ENCODE data around the gene APAF1. TPM values are rescaled to one million over a fixed set of nuclear protein-coding genes. Genes with fewer than 3 reads are reported as not detected.
A peak's percentile ranks its signal among the peaks of the same experiment; 100 is the strongest.
"Not testable (repeated sequence)": the region's sequence is repeated elsewhere in the genome, so short reads cannot be mapped to it uniquely, and the experiment has no call there.

The APAF1 gene
- total RNA-seq, 1 experiment from 2014 or later: 25.4 TPM

DNA sequence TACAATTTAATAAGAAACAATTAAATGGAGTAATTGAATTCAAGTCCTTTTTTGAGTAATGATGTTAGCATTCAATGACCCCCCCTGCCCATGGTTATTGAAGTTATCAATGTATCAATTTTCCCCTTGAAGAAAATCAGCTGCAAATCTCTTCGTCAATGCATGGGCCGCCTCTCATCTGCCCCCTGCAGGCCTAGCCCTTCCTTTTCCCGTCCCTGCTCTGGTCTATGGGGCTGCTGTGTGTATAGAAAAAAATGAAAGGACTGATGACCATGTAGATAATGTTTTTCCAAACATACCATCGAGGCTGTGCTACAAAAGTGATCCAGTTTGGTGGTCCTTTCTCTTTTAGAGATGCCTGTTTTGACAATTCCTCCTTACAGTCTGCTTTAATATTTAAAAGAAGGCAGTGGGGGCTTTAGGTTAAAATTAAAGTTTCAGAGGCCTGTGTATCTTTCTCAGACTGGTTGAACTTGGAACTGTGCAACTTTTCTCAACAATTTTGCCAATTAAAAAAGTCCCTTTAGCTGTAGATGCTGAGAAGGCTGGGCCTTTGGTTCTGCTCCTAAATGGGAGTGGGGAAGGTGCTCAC lies 98.4 kb downstream of the APAF1 start:
- Histone ChIP-seq H3K4me3 (no peak overlapping the region), H3K4me1 (replicated peaks) (peaks cover 21% of the 10 kb centered on the region), H3K9me3 (replicated peaks) (no peaks in the 10 kb centered on the region), H3K27ac (no peak overlapping the region), H3K36me3 (no peaks in the 10 kb centered on the region), H3K27me3 (replicated peaks) (no peaks in the 10 kb centered on the region; the same call in none of the 2 replicates)
- DNase-seq (ENCODE audit: low read depth in 1 of 2, low spot score in 2 of 2): no peak

- no peaks in the 10 kb centered on the region for H3K36me3 ChIP-seq
- H3K4me3 ChIP-seq: no peak overlapping the region
- H3K27ac ChIP-seq: no peak overlapping the region
- no peak for DNase-seq (ENCODE audit: low read depth in 1 of 2, low spot score in 2 of 2)
- no peaks in the 10 kb centered on the region for H3K9me3 ChIP-seq (replicated peaks)
- peaks cover 21% of the 10 kb centered on the region for H3K4me1 ChIP-seq (replicated peaks)
- H3K27me3 ChIP-seq (replicated peaks): no peaks in the 10 kb centered on the region; the same call in none of the 2 replicates
Observed at GRCh38 chr12:98744680-98745079, 99.6 kb downstream of the APAF1 start.

- Histone ChIP-seq H3K27me3 (replicated peaks) (no peaks in the 10 kb centered on the region; the same call in none of the 2 replicates), H3K27ac (no peak overlapping the region), H3K4me3 (peak overlapping the region; percentile 33), H3K36me3 (no peaks in the 10 kb centered on the region), H3K9me3 (replicated peaks) (no peaks in the 10 kb centered on the region), H3K4me1 (replicated peaks) (peaks cover 21% of the 10 kb centered on the region)
- no peak for DNase-seq (ENCODE audit: low read depth in 1 of 2, low spot score in 2 of 2)
Observed at GRCh38 chr12:98745578-98746391, 100.7 kb downstream of the APAF1 start.

DNA sequence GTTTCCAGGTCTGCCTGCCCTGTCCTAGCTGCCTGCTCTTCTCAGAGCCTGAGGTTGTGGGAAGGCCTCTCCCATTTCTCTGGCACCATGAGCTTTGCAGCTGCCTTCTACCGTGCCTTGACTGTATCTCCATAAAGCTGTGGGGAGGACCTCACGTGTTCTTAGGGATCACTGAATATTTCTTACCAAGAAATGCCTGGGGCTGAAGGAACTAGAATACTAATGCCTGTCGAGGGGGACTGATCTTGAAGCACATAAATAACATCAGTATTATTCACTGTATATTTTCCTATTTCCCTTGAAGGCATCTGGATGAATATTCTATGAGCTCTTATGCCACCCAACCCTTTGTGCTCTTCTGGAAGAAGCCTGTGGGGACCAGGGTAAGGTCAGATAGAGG lies 103.4 kb downstream of the APAF1 start:
- Histone ChIP-seq H3K9me3 (replicated peaks) (no peaks in the 10 kb centered on the region), H3K27ac (no peak overlapping the region), H3K4me3 (no peak overlapping the region), H3K4me1 (replicated peaks) (peaks cover 34% of the 10 kb centered on the region), H3K36me3 (no peaks in the 10 kb centered on the region), H3K27me3 (replicated peaks) (no peaks in the 10 kb centered on the region; the same call in none of the 2 replicates)
- no peak for DNase-seq (ENCODE audit: low read depth in 1 of 2, low spot score in 2 of 2)

- no peaks in the 10 kb centered on the region for H3K9me3 ChIP-seq (replicated peaks)
- no peaks in the 10 kb centered on the region for H3K36me3 ChIP-seq
- peaks cover 50% of the 10 kb centered on the region for H3K4me1 ChIP-seq (replicated peaks)
- no peak overlapping the region for H3K27ac ChIP-seq
- no peaks in the 10 kb centered on the region; the same call in 1 of the 2 replicates for H3K27me3 ChIP-seq (replicated peaks)
- no peak overlapping the region for H3K4me3 ChIP-seq
- DNase-seq (ENCODE audit: low read depth in 1 of 2, low spot score in 2 of 2): no peak
Observed at GRCh38 chr12:98750511-98750910, 105.4 kb downstream of the APAF1 start.

DNA sequence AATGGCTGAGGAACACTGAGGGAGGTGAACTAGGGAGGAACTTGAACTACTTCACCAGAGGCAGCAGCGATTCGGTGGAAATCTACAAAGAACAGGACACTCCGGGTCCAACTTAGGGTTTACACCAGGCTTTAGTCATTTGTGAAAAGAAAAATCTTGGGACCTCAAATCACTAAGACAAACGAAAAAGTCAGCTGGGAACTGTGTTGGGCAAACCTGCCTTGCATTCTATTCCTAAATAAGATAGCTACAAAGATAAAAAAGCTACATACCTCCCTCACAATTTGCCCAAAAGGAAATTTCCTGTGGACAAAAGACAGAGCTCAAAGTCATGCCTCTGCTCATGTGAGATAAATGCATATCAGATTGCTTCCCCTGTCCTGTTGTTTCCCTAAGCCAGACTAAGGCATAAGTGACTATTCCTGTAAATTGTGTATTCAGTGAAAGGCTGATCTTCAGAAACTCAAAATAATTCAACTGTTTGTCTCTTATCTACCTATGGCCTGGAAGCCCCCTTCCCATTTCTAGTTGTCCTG lies 106.6 kb downstream of the APAF1 start:
- no peaks in the 10 kb centered on the region for H3K36me3 ChIP-seq
- H3K4me1 ChIP-seq (replicated peaks): peaks cover 46% of the 10 kb centered on the region
- H3K27me3 ChIP-seq (replicated peaks): no peaks in the 10 kb centered on the region
- H3K27ac ChIP-seq: peak overlapping the region; percentile 74
- no peak overlapping the region for H3K4me3 ChIP-seq
- DNase-seq (ENCODE audit: low read depth in 1 of 2, low spot score in 2 of 2): no peak
- H3K9me3 ChIP-seq (replicated peaks): 0 out of 2 replicates have a peak, but pooled peaks cover 3% of the 10 kb centered on the region

DNA sequence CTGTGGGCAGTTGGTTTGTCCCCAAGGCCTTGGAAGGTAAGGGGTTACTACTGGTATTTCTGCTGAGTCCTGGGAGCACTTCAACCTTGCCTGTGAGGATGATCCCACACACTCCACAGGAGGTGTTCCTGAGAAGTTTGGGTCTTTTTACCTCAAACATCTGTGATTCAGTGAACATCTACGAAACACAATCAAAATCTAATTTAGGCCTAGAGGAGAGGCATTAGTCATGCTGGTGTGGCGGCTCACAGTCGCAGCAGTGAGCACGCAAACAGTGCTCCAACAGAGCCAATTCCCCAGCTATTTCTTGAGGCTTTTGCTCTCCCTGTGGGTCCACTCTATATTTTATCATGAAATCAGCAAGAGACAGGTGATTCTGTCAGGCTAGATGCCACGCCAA lies 107.6 kb downstream of the APAF1 start:
- Histone ChIP-seq H3K36me3 (no peaks in the 10 kb centered on the region), H3K27ac (peak overlapping the region; percentile 74), H3K27me3 (replicated peaks) (no peaks in the 10 kb centered on the region), H3K4me1 (replicated peaks) (peaks cover 46% of the 10 kb centered on the region), H3K4me3 (no peak overlapping the region), H3K9me3 (replicated peaks) (0 out of 2 replicates have a peak, but pooled peaks cover 3% of the 10 kb centered on the region)
- DNase-seq (ENCODE audit: low read depth in 1 of 2, low spot score in 2 of 2): peak; percentile 69 to 78

- Histone ChIP-seq H3K36me3 (no peaks in the 10 kb centered on the region), H3K4me1 (replicated peaks) (peaks cover 46% of the 10 kb centered on the region), H3K27ac (peak overlapping the region; percentile 74), H3K4me3 (no peak overlapping the region), H3K27me3 (replicated peaks) (no peaks in the 10 kb centered on the region), H3K9me3 (replicated peaks) (0 out of 2 replicates have a peak, but pooled peaks cover 3% of the 10 kb centered on the region)
- DNase-seq (ENCODE audit: low read depth in 1 of 2, low spot score in 2 of 2): peak; percentile 64
Observed at GRCh38 chr12:98754095-98754494, 109.0 kb downstream of the APAF1 start.

DNA sequence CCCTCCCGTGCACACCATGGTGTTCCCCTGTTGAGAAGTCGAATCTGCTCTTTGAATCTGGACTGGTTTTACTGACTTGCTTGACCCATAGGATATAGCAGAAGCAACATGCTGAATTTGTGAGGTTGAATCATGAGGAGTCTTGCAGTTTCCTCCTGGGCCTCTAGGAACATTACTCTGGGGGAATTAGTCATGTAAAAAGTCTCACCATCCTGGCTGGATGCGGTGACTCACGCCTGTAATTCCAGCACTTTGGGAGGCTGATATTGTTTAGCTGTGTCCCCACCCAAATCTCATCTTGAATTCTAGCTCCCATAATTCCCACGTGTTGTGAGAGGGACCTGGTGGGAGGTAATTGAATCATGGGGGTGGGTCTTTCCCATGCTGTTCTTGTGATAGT lies 110.8 kb downstream of the APAF1 start:
- peak overlapping the region; percentile 12; the same call in 1 of the 2 replicates for H3K27ac ChIP-seq
- H3K27me3 ChIP-seq (replicated peaks); H3K36me3 ChIP-seq; H3K9me3 ChIP-seq (replicated peaks); H3K4me3 ChIP-seq: not testable (repeated sequence)
- peak; percentile 51 to 70 for DNase-seq (ENCODE audit: low read depth in 1 of 2, low spot score in 2 of 2)
- H3K4me1 ChIP-seq (replicated peaks): peaks cover 46% of the 10 kb centered on the region

- Histone ChIP-seq H3K27me3 (replicated peaks) (no peaks in the 10 kb centered on the region), H3K4me3 (no peak overlapping the region), H3K9me3 (replicated peaks) (0 out of 2 replicates have a peak, but pooled peaks cover 3% of the 10 kb centered on the region), H3K36me3 (no peaks in the 10 kb centered on the region), H3K4me1 (replicated peaks) (peaks cover 35% of the 10 kb centered on the region), H3K27ac (no peak overlapping the region)
- no peak for DNase-seq (ENCODE audit: low read depth in 1 of 2, low spot score in 2 of 2)
Observed at GRCh38 chr12:98757455-98757854, 112.4 kb downstream of the APAF1 start.

DNA sequence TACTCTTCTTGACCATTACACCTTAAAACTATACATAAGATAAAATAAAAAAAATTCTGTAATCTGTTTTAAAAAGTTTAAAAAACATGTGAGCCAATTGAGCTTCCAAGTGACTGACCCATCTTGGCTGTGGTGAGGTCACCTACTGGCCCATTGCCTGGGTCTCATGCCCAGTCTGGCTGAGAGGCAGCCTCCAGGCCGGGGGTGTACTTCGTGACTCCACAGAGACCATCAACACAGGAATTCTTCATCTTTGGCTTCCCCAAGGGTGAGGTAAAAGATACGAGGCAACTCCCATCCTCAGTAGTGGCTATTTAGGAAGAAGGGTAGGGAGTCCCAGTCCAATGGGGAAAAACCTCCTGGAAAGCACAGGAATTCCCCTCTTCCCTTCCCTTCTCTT lies 113.2 kb downstream of the APAF1 start:
- Histone ChIP-seq H3K9me3 (replicated peaks) (0 out of 2 replicates have a peak, but pooled peaks cover 3% of the 10 kb centered on the region), H3K36me3 (no peaks in the 10 kb centered on the region), H3K27ac (no peak overlapping the region), H3K27me3 (replicated peaks) (no peaks in the 10 kb centered on the region), H3K4me1 (replicated peaks) (peaks cover 26% of the 10 kb centered on the region), H3K4me3 (no peak overlapping the region)
- no peak for DNase-seq (ENCODE audit: low read depth in 1 of 2, low spot score in 2 of 2)

GRCh38 chr12:98763656-98764055 lies 118.6 kb downstream of the APAF1 start:
- Histone ChIP-seq H3K4me1 (replicated peaks) (no peaks in the 10 kb centered on the region), H3K27me3 (replicated peaks) (no peaks in the 10 kb centered on the region), H3K4me3 (no peak overlapping the region), H3K9me3 (replicated peaks) (no peaks in the 10 kb centered on the region), H3K36me3 (no peaks in the 10 kb centered on the region), H3K27ac (no peak overlapping the region)
- no peak for DNase-seq (ENCODE audit: low read depth in 1 of 2, low spot score in 2 of 2)

DNA sequence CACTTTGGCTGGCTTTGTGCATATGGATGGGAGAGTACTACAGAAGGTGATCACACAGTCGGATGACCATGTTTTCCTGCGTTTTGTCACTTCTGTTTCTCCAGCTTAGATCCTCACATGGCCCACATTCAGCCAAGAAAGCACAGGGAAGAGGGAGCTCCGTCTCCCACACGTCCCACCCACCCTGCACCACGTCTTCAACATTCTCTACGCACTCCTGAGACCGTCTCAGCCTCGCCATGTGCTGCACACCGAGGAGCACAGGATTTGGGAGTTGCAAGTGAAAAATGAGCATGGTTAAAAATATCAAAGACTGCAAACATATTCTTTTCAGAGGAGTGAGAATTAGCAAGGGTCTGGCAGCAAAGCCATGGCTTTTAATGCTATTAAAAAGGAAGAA lies 122.2 kb downstream of the APAF1 start:
- H3K36me3 ChIP-seq: no peaks in the 10 kb centered on the region
- no peaks in the 10 kb centered on the region for H3K9me3 ChIP-seq (replicated peaks)
- H3K27ac ChIP-seq: no peak overlapping the region
- DNase-seq (ENCODE audit: low read depth in 1 of 2, low spot score in 2 of 2): no peak
- no peak overlapping the region for H3K4me3 ChIP-seq
- H3K27me3 ChIP-seq (replicated peaks): no peaks in the 10 kb centered on the region
- H3K4me1 ChIP-seq (replicated peaks): no peaks in the 10 kb centered on the region

DNA sequence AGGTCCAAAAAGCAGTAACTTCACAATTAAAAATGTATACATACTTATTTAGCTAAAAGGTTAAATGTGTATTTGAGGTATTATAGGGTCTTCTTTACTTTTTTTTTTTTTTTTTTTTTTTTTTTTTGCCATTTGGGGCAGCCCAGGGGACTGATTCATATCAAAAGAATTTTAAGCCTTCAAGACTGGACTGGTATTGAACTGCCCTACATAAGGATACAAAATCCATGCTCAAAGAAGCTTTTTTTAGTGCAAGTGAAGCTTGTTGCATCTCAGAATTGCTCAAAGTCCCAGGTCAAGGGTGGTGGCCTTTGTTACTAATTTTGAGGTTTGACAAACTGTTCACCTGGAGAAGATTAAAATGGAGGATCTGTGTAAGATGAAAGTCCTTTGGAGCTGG lies 124.0 kb downstream of the APAF1 start:
- Histone ChIP-seq H3K36me3 (no peaks in the 10 kb centered on the region), H3K4me1 (replicated peaks) (no peaks in the 10 kb centered on the region), H3K9me3 (replicated peaks) (no peaks in the 10 kb centered on the region), H3K27me3 (replicated peaks) (no peaks in the 10 kb centered on the region), H3K27ac (no peak overlapping the region), H3K4me3 (no peak overlapping the region)
- no peak for DNase-seq (ENCODE audit: low read depth in 1 of 2, low spot score in 2 of 2)

All from SJSA1 (cell line).